HepG2 (cell line): ENCODE results near the gene RMDN2. TPM values are rescaled to one million over a fixed set of nuclear protein-coding genes. Genes with fewer than 3 reads are reported as not detected.

ENCODE experiments used
- BATF2 ChIP-seq: sonication (generic); formaldehyde crosslinking; IDR thresholded peaks from 2 replicates; pipeline ENCODE4 v1.8.0; 2022; ENCODE audit warnings: mild to moderate bottlenecking, missing genetic modification reagents, moderate library complexity
- BRD4 ChIP-seq: sonication (generic); formaldehyde crosslinking; IDR thresholded peaks from 2 replicates; pipeline ENCODE4 v1.4.0; 2020; ENCODE audit warnings: missing genetic modification reagents
- CAMTA2 ChIP-seq: sonication (generic); formaldehyde crosslinking; IDR thresholded peaks from 2 replicates; pipeline ENCODE4 v1.4.0; 2020; ENCODE audit warnings: mild to moderate bottlenecking, missing genetic modification reagents, borderline replicate concordance
- FOXJ3 ChIP-seq: sonication (generic); formaldehyde crosslinking; IDR thresholded peaks from 2 replicates; pipeline ENCODE4 v1.4.0; 2020; ENCODE audit warnings: missing genetic modification reagents, mild to moderate bottlenecking, borderline replicate concordance
- GTF3A ChIP-seq: sonication (generic); formaldehyde crosslinking; conservative IDR thresholded peaks from 2 replicates; pipeline ENCODE4 v1.4.0; 2020; ENCODE audit warnings: mild to moderate bottlenecking, missing genetic modification reagents
- HMG20B ChIP-seq: conservative IDR thresholded peaks from 2 replicates; pipeline ENCODE4 v1.6.1; 2016; ENCODE audit warnings: missing genetic modification reagents, missing compliant biosample characterization
- KLF9 ChIP-seq: IDR thresholded peaks from 2 replicates; pipeline ENCODE4 v1.6.1; 2016; ENCODE audit warnings: low read depth
- NCOR1 ChIP-seq: fragments of 200-600 bp; sonication (generic); IDR thresholded peaks from 2 replicates; pipeline ENCODE4 v1.7.0; 2017; ENCODE audit warnings: antibody characterized with exemption, low read length, borderline replicate concordance
- NFYC ChIP-seq: IDR thresholded peaks from 2 replicates; pipeline ENCODE4 v1.6.1; 2016; ENCODE audit warnings: missing genetic modification reagents, missing compliant biosample characterization
- PAF1 ChIP-seq: IDR thresholded peaks from 2 replicates; pipeline ENCODE4 v1.6.1; 2016; ENCODE audit warnings: missing genetic modification reagents, missing compliant biosample characterization
- PCBP2 ChIP-seq: fragments of 200-400 bp; formaldehyde crosslinking; optimal IDR thresholded peaks from 2 replicates; pipeline ENCODE3; 2018; ENCODE audit warnings: low read length, low read depth; ENCODE audit not compliant: poor library complexity, severe bottlenecking
- PHF8 ChIP-seq: sonication (generic); formaldehyde crosslinking; IDR thresholded peaks from 2 replicates; pipeline ENCODE4 v1.5.0; 2020; ENCODE audit warnings: missing genetic modification reagents
- RXRB ChIP-seq: IDR thresholded peaks from 2 replicates; pipeline ENCODE4 v1.6.1; 2016; ENCODE audit warnings: borderline replicate concordance, missing genetic modification reagents, missing compliant biosample characterization
- TARDBP ChIP-seq: sonication (generic); formaldehyde crosslinking; IDR thresholded peaks from 2 replicates; pipeline ENCODE4 v1.8.0; 2022; ENCODE audit warnings: mild to moderate bottlenecking, missing genetic modification reagents
- THYN1 ChIP-seq: sonication (generic); formaldehyde crosslinking; IDR thresholded peaks from 2 replicates; pipeline ENCODE4 v1.8.1; 2023; ENCODE audit warnings: low read depth, mild to moderate bottlenecking, moderate library complexity, missing genetic modification reagents, borderline replicate concordance
- TOE1 ChIP-seq: sonication (generic); formaldehyde crosslinking; IDR thresholded peaks from 2 replicates; pipeline ENCODE4 v1.4.0; 2020; ENCODE audit warnings: mild to moderate bottlenecking, missing genetic modification reagents
- ZFP62 ChIP-seq: sonication (generic); formaldehyde crosslinking; IDR thresholded peaks from 2 replicates; pipeline ENCODE4 v1.4.0; 2020; ENCODE audit warnings: missing genetic modification reagents
- ZFX ChIP-seq: sonication (generic); formaldehyde crosslinking; IDR thresholded peaks from 2 replicates; pipeline ENCODE4 v1.4.0; 2020; ENCODE audit warnings: mild to moderate bottlenecking, low read depth, missing genetic modification reagents, moderate library complexity
- ZNF317 ChIP-seq: sonication (generic); formaldehyde crosslinking; IDR thresholded peaks from 2 replicates; pipeline ENCODE4 v1.5.0; 2020; ENCODE audit warnings: mild to moderate bottlenecking, missing genetic modification reagents
- ZNF382 ChIP-seq: sonication (generic); formaldehyde crosslinking; IDR thresholded peaks from 2 replicates; pipeline ENCODE4 v1.5.0; 2020; ENCODE audit warnings: missing genetic modification reagents, mild to moderate bottlenecking, borderline replicate concordance
- ZNF501 ChIP-seq: sonication (generic); formaldehyde crosslinking; IDR thresholded peaks from 2 replicates; pipeline ENCODE4 v1.5.1; 2020; ENCODE audit warnings: mild to moderate bottlenecking, moderate library complexity, missing genetic modification reagents
- polyA plus RNA-seq, 8 experiments: library from polyadenylated mRNA; depleted of rRNA in 3 of 8; stranded (reverse) in 7 of 8; unstranded in 1 of 8; fragments of >200 nt; fragmentation: Illumina TruSeq in 4 of 8; extraction: Trizol in 4 of 8; gene quantifications; 2 replicates each; pipeline versions ENCODE4 v1.2.1 to v1.2.3, GENCODE V29; 2011 to 2016; ENCODE audit warnings: low read depth in 4 of 8, missing spikeins in 1 of 8, mixed read lengths in 1 of 8; ENCODE audit not compliant: insufficient read depth in 1 of 8
- total RNA-seq, 5 experiments: library from RNA; depleted of rRNA; stranded (reverse); fragments of >200 nt; fragmentation: Illumina TruSeq; extraction: Trizol; gene quantifications; 2 replicates each; pipeline ENCODE4 v1.2.3, GENCODE V29; 2016; ENCODE audit warnings: low read depth in 1 of 5
- TF ChIP-seq, protein P1 (sequence below): sonication (generic); formaldehyde crosslinking; IDR thresholded peaks from 2 replicates; pipeline ENCODE4 v1.4.0; 2020; ENCODE audit warnings: low read depth, missing genetic modification reagents
- TF ChIP-seq, protein P2 (sequence below): IDR thresholded peaks from 2 replicates; pipeline ENCODE4 v1.6.1; 2016

RMDN2 gene
- total and polyA plus RNA-seq, 2 of the 13 experiments (the other 11 are each of a cell fraction or from before 2014, with no cell fraction given): 2.3 to 8.9 TPM

GRCh38 chr2:37925063-37925897 lies at the start of gene RMDN2 (continued):
- peak; percentile 93 for TF ChIP-seq ZNF317 (CRISPR knock-in tag)
- peak; percentile 91 for TF ChIP-seq FOXJ3 (CRISPR knock-in tag)
- TF ChIP-seq TARDBP (CRISPR knock-in tag): peak; percentile 99
- peak; percentile 48; the same call in 1 of the 2 replicates for TF ChIP-seq CAMTA2 (CRISPR knock-in tag)
- TF ChIP-seq RXRB (CRISPR knock-in tag): peak; percentile 91
- peak; percentile 93 for TF ChIP-seq PHF8
- TF ChIP-seq NFYC (CRISPR knock-in tag): peak; percentile 40
- TF ChIP-seq ZNF382 (CRISPR knock-in tag): no peak
- peak; percentile 50; the same call in 1 of the 2 replicates for TF ChIP-seq NCOR1
- peak; percentile 91; the same call in 1 of the 2 replicates for TF ChIP-seq BATF2 (CRISPR knock-in tag)
- TF ChIP-seq ZFP62 (CRISPR knock-in tag): peak; percentile 79; the same call in 1 of the 2 replicates
- peak; percentile 98 for TF ChIP-seq BRD4 (CRISPR knock-in tag)
- TF ChIP-seq, protein P1, sequence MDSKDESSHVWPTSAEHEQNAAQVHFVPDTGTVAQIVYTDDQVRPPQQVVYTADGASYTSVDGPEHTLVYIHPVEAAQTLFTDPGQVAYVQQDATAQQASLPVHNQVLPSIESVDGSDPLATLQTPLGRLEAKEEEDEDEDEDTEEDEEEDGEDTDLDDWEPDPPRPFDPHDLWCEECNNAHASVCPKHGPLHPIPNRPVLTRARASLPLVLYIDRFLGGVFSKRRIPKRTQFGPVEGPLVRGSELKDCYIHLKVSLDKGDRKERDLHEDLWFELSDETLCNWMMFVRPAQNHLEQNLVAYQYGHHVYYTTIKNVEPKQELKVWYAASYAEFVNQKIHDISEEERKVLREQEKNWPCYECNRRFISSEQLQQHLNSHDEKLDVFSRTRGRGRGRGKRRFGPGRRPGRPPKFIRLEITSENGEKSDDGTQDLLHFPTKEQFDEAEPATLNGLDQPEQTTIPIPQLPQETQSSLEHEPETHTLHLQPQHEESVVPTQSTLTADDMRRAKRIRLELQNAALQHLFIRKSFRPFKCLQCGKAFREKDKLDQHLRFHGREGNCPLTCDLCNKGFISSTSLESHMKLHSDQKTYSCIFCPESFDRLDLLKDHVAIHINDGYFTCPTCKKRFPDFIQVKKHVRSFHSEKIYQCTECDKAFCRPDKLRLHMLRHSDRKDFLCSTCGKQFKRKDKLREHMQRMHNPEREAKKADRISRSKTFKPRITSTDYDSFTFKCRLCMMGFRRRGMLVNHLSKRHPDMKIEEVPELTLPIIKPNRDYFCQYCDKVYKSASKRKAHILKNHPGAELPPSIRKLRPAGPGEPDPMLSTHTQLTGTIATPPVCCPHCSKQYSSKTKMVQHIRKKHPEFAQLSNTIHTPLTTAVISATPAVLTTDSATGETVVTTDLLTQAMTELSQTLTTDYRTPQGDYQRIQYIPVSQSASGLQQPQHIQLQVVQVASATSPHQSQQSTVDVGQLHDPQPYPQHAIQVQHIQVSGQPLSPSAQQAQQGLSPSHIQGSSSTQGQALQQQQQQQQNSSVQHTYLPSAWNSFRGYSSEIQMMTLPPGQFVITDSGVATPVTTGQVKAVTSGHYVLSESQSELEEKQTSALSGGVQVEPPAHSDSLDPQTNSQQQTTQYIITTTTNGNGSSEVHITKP: no peak; the same call in 1 of the 2 replicates
- peak; percentile 73; the same call in 1 of the 2 replicates for TF ChIP-seq TOE1 (CRISPR knock-in tag)
- TF ChIP-seq PAF1 (CRISPR knock-in tag): no peak
- TF ChIP-seq THYN1 (CRISPR knock-in tag): peak; percentile 94
- peak; percentile 79; the same call in 1 of the 2 replicates for TF ChIP-seq GTF3A
- peak; percentile 43; the same call in 1 of the 2 replicates for TF ChIP-seq KLF9 (CRISPR knock-in tag)
- TF ChIP-seq ZNF501 (CRISPR knock-in tag): peak; percentile 79
- TF ChIP-seq ZFX (CRISPR knock-in tag): peak; percentile 94
- TF ChIP-seq, protein P2, sequence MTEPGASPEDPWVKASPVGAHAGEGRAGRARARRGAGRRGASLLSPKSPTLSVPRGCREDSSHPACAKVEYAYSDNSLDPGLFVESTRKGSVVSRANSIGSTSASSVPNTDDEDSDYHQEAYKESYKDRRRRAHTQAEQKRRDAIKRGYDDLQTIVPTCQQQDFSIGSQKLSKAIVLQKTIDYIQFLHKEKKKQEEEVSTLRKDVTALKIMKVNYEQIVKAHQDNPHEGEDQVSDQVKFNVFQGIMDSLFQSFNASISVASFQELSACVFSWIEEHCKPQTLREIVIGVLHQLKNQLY (CRISPR knock-in tag): peak; percentile 72
- TF ChIP-seq PCBP2: no peak
- TF ChIP-seq HMG20B (CRISPR knock-in tag): peak; percentile 63
